Activated T-helper 2 cell treated with anti-CD3 and anti-CD28 coated beads, Interferon-gamma antibody, Interleukin-2, Interleukin-4, amounts not matched to agents 10 μg/mL and 5 μg/mL and 100 μg/mL, durations not matched to agents 14 hours and 24 hours and 36 hours (primary cell): ENCODE results near the gene NLRP11. TPM values are rescaled to one million over a fixed set of nuclear protein-coding genes. Genes with fewer than 3 reads are reported as not detected.
"Not testable (repeated sequence)": the region's sequence is repeated elsewhere in the genome, so short reads cannot be mapped to it uniquely, and the experiment has no call there.

ENCODE experiments used
- DNase-seq: peaks from one replicate; pipeline ENCODE4 v3.0.0; 2021; ENCODE audit warnings: low spot score
- H3K27ac Mint-ChIP-seq: one replicate; pipeline ENCODE4 v1.8.0; 2021; ENCODE audit warnings: mixed read lengths
- H3K27me3 Mint-ChIP-seq: one replicate; pipeline ENCODE4 v1.8.0; 2021; ENCODE audit warnings: low read depth, mixed read lengths
- H3K36me3 Mint-ChIP-seq: one replicate; pipeline ENCODE4 v1.8.0; 2021; ENCODE audit warnings: low read depth, mixed read lengths
- H3K4me1 Mint-ChIP-seq: one replicate; pipeline ENCODE4 v1.8.0; 2021; ENCODE audit warnings: low read depth, mixed read lengths
- H3K4me3 Mint-ChIP-seq: one replicate; pipeline ENCODE4 v1.8.0; 2021; ENCODE audit warnings: low read depth, mild to moderate bottlenecking, moderate library complexity, mixed read lengths
- H3K9me3 Mint-ChIP-seq: one replicate; pipeline ENCODE4 v1.8.0; 2021; ENCODE audit warnings: mixed read lengths
- intact Hi-C: fragments of 100-400 bp; cut with micrococcal nuclease; formaldehyde crosslinking; loops from one replicate; pipeline ENCODE4 v1.15.1; 2023
- total RNA-seq: library from RNA; stranded (reverse); gene quantifications from 2 replicates; pipeline ENCODE4 v1.2.3, GENCODE V29; 2022

The NLRP11 gene
- total RNA-seq, 1 donor from 2014 or later = not detected

- Mint-ChIP-seq H3K36me3 (no peaks in the 10 kb centered on the region), H3K27me3 (no peaks in the 10 kb centered on the region), H3K9me3 (peaks cover 36% of the 10 kb centered on the region), H3K4me3 (no peak overlapping the region), H3K4me1 (no peaks in the 10 kb centered on the region), H3K27ac (no peak overlapping the region)
- intact Hi-C loops = no loop called here
- no peak for DNase-seq
These were observed 1.1 kb downstream of the NLRP11 start for GRCh38 chr19:55830656-55831055.

DNA sequence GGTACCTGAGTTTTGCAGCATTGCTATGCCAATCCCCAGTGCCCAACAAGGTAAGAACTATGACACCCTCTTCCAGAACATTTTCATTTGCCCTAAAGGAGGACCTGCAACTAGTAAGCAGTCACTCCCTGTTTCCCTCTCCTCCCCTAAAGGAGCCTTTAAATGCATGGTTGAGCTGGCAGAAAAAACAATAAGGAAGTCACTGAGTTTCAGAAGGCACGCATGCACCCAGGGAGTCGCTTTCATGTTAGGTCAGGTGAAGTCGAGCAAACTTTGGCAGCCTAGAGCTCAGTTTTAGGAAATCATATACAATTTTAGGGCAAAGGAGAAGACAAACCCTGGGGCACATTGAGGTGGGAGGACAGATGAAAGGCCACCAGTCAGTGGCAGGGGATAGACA lies 11.8 kb downstream of the NLRP11 start:
- no peaks in the 10 kb centered on the region for H3K27me3 Mint-ChIP-seq
- H3K4me1 Mint-ChIP-seq = no peaks in the 10 kb centered on the region
- H3K27ac Mint-ChIP-seq = no peak overlapping the region
- peaks cover 51% of the 10 kb centered on the region for H3K9me3 Mint-ChIP-seq
- H3K36me3 Mint-ChIP-seq = no peaks in the 10 kb centered on the region
- H3K4me3 Mint-ChIP-seq = no peak overlapping the region
- intact Hi-C loops = no loop called here
- no peak for DNase-seq

DNA sequence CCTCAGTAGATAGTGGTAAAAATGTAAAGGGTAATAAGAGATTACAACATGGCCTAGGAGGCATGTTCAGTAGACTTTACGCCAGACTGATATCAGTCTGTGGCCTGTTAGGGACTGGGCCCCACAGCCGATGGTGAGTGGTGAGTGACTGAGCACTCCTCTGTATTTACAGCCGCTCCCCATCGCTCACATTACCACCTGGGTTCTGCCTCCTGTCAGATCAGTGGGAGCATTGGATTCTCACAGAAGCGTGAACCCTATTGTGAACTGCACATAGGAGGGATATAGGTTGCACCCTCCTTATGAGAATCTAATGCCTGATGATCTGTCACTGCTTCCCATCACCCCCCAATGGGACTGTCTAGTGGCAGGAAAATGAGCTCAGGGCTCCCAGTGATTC lies 17.9 kb downstream of the NLRP11 start:
- intact Hi-C loops = no loop called here
- H3K36me3 Mint-ChIP-seq = no peaks in the 10 kb centered on the region
- no peaks in the 10 kb centered on the region for H3K27me3 Mint-ChIP-seq
- H3K4me3 Mint-ChIP-seq = no peak overlapping the region
- no peak overlapping the region for H3K27ac Mint-ChIP-seq
- no peak for DNase-seq
- peaks cover 60% of the 10 kb centered on the region for H3K9me3 Mint-ChIP-seq
- no peaks in the 10 kb centered on the region for H3K4me1 Mint-ChIP-seq

DNA sequence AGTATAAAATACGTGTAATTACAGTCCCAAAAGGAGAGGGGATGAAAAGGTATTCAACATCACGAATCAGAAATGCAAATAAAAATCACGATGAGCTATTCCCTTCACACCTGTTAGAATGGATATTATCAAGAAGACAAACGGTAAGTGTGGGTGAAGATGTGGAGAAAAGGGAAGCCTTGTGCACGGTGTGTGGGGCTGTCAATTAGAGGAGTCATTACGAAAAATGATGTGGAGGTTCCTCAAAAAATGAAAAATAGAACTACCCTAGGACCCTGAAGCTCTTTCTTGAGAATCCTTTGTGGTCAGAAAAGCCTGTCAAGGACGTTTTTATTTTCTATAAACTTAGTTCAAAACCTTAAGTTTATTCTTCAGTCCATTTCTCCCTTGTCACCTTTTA lies 19.4 kb downstream of the NLRP11 start:
- Mint-ChIP-seq H3K27ac (no peak overlapping the region), H3K36me3 (no peaks in the 10 kb centered on the region), H3K4me3 (no peak overlapping the region), H3K4me1 (no peaks in the 10 kb centered on the region), H3K27me3 (no peaks in the 10 kb centered on the region), H3K9me3 (peaks cover 57% of the 10 kb centered on the region)
- intact Hi-C loops = no loop called here
- no peak for DNase-seq

- Mint-ChIP-seq H3K9me3 (peaks cover 60% of the 10 kb centered on the region), H3K36me3 (no peaks in the 10 kb centered on the region), H3K4me1 (no peaks in the 10 kb centered on the region), H3K27me3 (no peaks in the 10 kb centered on the region), H3K4me3 (no peak overlapping the region), H3K27ac (no peak overlapping the region)
- intact Hi-C loops = no loop called here
- DNase-seq = no peak
These were observed 20.5 kb downstream of the NLRP11 start for GRCh38 chr19:55811340-55811739.

GRCh38 chr19:55809381-55810058 lies 22.3 kb downstream of the NLRP11 start:
- no peaks in the 10 kb centered on the region for H3K4me1 Mint-ChIP-seq
- no peak for DNase-seq

GRCh38 chr19:55802281-55802680 lies 29.5 kb downstream of the NLRP11 start:
- Mint-ChIP-seq H3K4me1 (no peaks in the 10 kb centered on the region), H3K4me3 (no peak overlapping the region), H3K9me3 (peaks cover 65% of the 10 kb centered on the region), H3K36me3 (no peaks in the 10 kb centered on the region), H3K27me3 (no peaks in the 10 kb centered on the region), H3K27ac (no peak overlapping the region)
- no peak for DNase-seq
- intact Hi-C loops = no loop called here

More at GRCh38 chr19:55809381-55810058, 22.3 kb downstream of the NLRP11 start:
- Mint-ChIP-seq H3K36me3 (no peaks in the 10 kb centered on the region), H3K4me3 (no peak overlapping the region), H3K27ac (no peak overlapping the region), H3K9me3 (peaks cover 54% of the 10 kb centered on the region), H3K27me3 (no peaks in the 10 kb centered on the region)
- intact Hi-C loops = loop anchor here (5.0 kb wide), 1 partner anchor 177 kb away; no protein-coding TSS in a partner anchor

DNA sequence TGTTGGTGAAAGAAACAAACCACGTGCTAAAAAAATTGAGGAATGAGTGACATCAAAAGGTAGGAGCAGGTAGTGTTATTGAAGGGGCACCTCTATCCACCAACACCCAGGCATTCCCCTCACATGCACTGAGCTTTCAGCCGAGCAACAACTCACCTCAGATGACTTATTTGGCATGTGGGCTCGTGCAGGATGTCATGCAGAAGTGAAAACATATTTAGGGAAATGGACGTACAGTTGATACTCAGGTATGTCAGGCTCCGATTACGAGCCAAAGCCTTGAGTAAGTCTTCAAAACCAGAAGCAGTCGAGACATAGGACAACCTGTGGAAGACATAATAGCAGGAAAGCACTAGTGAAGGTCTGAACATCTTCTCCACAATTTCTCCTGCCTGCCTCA lies 30.4 kb downstream of the NLRP11 start:
- Mint-ChIP-seq H3K27me3 (no peaks in the 10 kb centered on the region), H3K9me3 (peaks cover 58% of the 10 kb centered on the region), H3K4me1 (no peaks in the 10 kb centered on the region), H3K27ac (no peak overlapping the region), H3K4me3 (no peak overlapping the region), H3K36me3 (no peaks in the 10 kb centered on the region)
- no peak for DNase-seq
- intact Hi-C loops = no loop called here

DNA sequence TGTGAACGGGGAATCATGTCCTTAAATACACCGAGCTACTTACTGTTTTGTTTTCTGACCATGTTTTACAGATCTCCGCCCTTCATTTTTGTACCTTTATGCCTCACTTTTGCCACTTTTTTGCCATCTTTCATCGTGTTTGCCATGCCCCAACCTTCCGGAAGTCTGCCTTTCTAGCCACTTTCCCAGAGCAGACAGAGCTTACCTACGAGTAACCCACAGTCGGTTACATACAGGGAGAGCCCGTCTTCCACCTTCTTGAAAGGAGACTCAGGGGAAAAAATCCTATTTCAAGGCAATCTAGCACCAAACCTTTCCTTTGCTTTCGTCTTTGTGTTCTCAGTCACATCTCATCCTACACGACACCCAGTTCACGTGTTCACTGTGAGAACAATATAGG lies 36.8 kb downstream of the NLRP11 start:
- Mint-ChIP-seq H3K36me3 (no peaks in the 10 kb centered on the region), H3K27ac (no peak overlapping the region), H3K27me3 (no peaks in the 10 kb centered on the region), H3K9me3 (peaks cover 36% of the 10 kb centered on the region), H3K4me1 (no peaks in the 10 kb centered on the region), H3K4me3 (no peak overlapping the region)
- intact Hi-C loops = no loop called here
- DNase-seq = no peak

- no peak for DNase-seq
- Mint-ChIP-seq H3K4me1 (no peaks in the 10 kb centered on the region), H3K36me3 (no peaks in the 10 kb centered on the region), H3K9me3 (peaks cover 14% of the 10 kb centered on the region), H3K27ac (no peak overlapping the region), H3K27me3 (no peaks in the 10 kb centered on the region), H3K4me3 (no peak overlapping the region)
- intact Hi-C loops = no loop called here
These were observed 50.7 kb downstream of the NLRP11 start for GRCh38 chr19:55781112-55781511.

GRCh38 chr19:55778331-55778730 lies 53.5 kb downstream of the NLRP11 start:
- no peaks in the 10 kb centered on the region for H3K4me1 Mint-ChIP-seq
- no peak overlapping the region for H3K27ac Mint-ChIP-seq

DNA sequence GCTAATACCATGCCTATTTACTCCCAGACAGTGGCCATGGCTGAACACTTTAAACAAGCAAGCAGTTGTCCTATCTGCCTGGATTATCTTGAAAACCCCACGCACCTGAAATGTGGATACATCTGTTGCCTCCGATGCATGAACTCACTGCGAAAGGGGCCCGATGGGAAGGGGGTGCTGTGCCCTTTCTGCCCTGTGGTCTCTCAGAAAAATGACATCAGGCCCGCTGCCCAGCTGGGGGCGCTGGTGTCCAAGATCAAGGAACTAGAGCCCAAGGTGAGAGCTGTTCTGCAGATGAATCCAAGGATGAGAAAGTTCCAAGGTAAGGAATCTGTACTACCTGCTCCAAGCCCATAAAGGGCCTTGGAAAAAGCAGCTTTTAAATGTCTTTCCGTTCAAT lies 54.3 kb downstream of the NLRP11 start:
- H3K27me3 Mint-ChIP-seq = no peaks in the 10 kb centered on the region
- H3K4me1 Mint-ChIP-seq = no peaks in the 10 kb centered on the region
- H3K27ac Mint-ChIP-seq = no peak overlapping the region
- H3K36me3 Mint-ChIP-seq = no peaks in the 10 kb centered on the region
- H3K9me3 Mint-ChIP-seq = peaks cover 16% of the 10 kb centered on the region
- no peak for DNase-seq
- intact Hi-C loops = no loop called here
- no peak overlapping the region for H3K4me3 Mint-ChIP-seq

More at GRCh38 chr19:55778331-55778730, 53.5 kb downstream of the NLRP11 start:
- no peak for DNase-seq
- H3K36me3 Mint-ChIP-seq = no peaks in the 10 kb centered on the region
- intact Hi-C loops = no loop called here
- H3K27me3 Mint-ChIP-seq = no peaks in the 10 kb centered on the region
- H3K9me3 Mint-ChIP-seq = peaks cover 18% of the 10 kb centered on the region
- H3K4me3 Mint-ChIP-seq = no peak overlapping the region

GRCh38 chr19:55769632-55770031 lies 62.2 kb downstream of the NLRP11 start:
- H3K4me3 Mint-ChIP-seq, H3K27me3 Mint-ChIP-seq, H3K36me3 Mint-ChIP-seq, intact Hi-C loops, DNase-seq, H3K27ac Mint-ChIP-seq, H3K4me1 Mint-ChIP-seq: not testable (repeated sequence)
- peaks cover 25% of the 10 kb centered on the region for H3K9me3 Mint-ChIP-seq

DNA sequence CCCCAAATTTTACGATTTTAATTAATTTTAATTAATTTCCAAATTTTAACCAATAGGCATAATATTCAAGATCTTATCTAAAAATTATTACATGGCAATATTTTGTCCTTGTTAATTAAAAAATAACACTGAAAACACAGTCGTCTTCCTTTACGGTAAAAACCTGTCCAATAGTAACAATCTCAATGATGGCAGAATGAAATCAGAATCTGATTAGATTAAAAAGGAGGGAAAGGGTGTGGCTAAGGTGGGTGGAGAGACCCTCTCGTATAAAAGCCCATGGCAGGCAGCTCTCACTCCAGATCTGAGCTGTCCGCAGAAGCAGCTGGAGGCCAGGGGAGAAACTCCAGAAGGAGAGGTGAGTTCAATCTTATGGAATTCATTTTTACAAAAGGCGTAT lies 63.0 kb downstream of the NLRP11 start, which contains the start of gene RFPL4AL1:
Gene RFPL4AL1 (plus strand): TSS at position 301 of the 400 bp plus-strand sequence. CDS start 2,687 bp downstream, outside the sequence.
- H3K4me3 Mint-ChIP-seq, H3K4me1 Mint-ChIP-seq, H3K27ac Mint-ChIP-seq, H3K36me3 Mint-ChIP-seq, H3K27me3 Mint-ChIP-seq, DNase-seq, intact Hi-C loops: not testable (repeated sequence)
- H3K9me3 Mint-ChIP-seq = peaks cover 27% of the 10 kb centered on the region
